SH-SY5Y (cell line): ENCODE results near the gene HSPA9.

Experiments used
- GATA2 ChIP-seq: IDR thresholded peaks from 2 replicates; pipeline ENCODE4 v1.6.1; 2011; ENCODE audit warnings: mild to moderate bottlenecking, low read depth, low read length
- GATA3 ChIP-seq: IDR thresholded peaks from 2 replicates; pipeline ENCODE4 v1.6.1; 2011; ENCODE audit warnings: low read depth, mild to moderate bottlenecking, low read length, moderate library complexity

GRCh38 chr5:138520971-138521370, 54.2 kb downstream of the HSPA9 start:
- TF ChIP-seq GATA3 = no peak
- TF ChIP-seq GATA2 = no peak
